GM12801 (cell line): Measurements from ENCODE around the gene MUC13.

Source experiments
- TF ChIP-seq, protein P1 (sequence below): IDR thresholded peaks from one replicate; pipeline ENCODE4 v1.5.1; 2011; ENCODE audit warnings: control low read depth; ENCODE audit not compliant: insufficient read length; ENCODE audit errors: extremely low read depth

MUC13 gene

DNA sequence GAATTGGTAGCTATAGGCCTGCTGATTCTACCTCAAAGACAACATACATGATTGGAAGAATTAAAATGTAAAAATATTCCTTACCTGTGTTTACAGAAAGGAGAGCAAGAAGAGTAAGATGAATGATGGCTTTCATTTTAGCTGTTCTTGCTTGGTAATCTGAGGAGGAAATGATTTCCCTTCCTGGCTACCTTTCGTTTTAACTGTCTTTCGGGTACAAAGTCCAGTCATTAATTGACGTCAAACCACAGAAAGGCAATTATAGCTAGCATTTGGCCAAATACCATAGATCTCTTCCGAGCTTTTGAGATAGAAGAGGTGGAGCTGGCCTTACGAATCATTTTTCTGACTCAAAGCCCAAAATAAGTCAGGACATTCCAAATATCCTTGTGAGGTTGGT, at the start of gene MUC13:
Gene MUC13 (minus strand): TSS at position 175 of the 400 bp plus-strand sequence. CDS start 39 bp downstream, at position 136.
- TF ChIP-seq, protein P1, sequence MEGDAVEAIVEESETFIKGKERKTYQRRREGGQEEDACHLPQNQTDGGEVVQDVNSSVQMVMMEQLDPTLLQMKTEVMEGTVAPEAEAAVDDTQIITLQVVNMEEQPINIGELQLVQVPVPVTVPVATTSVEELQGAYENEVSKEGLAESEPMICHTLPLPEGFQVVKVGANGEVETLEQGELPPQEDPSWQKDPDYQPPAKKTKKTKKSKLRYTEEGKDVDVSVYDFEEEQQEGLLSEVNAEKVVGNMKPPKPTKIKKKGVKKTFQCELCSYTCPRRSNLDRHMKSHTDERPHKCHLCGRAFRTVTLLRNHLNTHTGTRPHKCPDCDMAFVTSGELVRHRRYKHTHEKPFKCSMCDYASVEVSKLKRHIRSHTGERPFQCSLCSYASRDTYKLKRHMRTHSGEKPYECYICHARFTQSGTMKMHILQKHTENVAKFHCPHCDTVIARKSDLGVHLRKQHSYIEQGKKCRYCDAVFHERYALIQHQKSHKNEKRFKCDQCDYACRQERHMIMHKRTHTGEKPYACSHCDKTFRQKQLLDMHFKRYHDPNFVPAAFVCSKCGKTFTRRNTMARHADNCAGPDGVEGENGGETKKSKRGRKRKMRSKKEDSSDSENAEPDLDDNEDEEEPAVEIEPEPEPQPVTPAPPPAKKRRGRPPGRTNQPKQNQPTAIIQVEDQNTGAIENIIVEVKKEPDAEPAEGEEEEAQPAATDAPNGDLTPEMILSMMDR, result no peak

- TF ChIP-seq, protein P1, result no peak
Measured at GRCh38 chr3:124982855-124983254, 48.3 kb upstream of the MUC13 start.

- TF ChIP-seq, protein P1, result no peak
Measured at GRCh38 chr3:124981472-124981871, 46.9 kb upstream of the MUC13 start.

- TF ChIP-seq, protein P1, result no peak
Measured at GRCh38 chr3:124978627-124979026, 44.1 kb upstream of the MUC13 start.

GRCh38 chr3:124976383-124976782, 41.8 kb upstream of the MUC13 start:
- TF ChIP-seq, protein P1, result no peak

GRCh38 chr3:124974691-124975090, 40.1 kb upstream of the MUC13 start:
- TF ChIP-seq, protein P1, result no peak

DNA sequence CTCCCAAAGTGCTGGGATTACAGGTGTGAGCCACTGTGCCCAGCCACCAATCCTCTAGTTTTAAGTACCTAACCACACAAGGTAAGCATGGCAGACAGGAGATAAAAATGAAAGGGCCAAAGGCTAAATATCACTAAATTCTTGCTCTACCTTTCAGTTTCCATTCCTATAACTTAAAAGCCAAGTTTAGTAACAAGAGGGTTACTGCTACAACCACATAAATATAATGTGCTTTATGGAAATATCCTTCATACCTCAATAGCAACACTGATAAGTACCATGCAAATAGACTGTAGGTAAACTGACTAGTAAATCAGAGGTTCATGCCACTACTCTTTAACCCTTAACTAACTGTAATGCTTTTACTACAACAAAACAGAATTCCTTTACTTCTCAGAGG, 38.7 kb upstream of the MUC13 start:
- TF ChIP-seq, protein P1, result no peak

DNA sequence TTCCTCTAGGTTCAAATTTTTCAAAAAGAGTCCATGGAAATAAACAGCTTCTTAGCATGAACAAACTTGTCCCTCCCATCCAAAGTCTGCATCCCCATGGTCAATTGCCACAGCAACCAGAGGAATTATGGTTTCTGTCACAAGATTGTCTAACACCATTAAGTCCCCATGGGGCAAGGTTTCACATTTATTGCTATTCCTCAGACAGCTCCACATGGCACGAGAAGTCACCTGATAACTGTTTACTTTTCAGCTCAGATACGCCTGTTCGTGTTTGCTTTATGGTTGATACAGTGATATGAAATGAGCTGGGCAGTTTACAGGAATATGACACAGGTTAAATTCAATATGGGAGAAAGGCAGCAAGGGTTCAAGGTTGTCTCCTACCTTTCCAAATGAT, 37.9 kb upstream of the MUC13 start:
- TF ChIP-seq, protein P1, result no peak
